CMK (cell line): ENCODE results near the gene NPHP4.
"Not testable (repeated sequence)": the region's sequence is repeated elsewhere in the genome, so short reads cannot be mapped to it uniquely, and the experiment has no call there.

Experiments used
- DNase-seq: peaks from one replicate; pipeline ENCODE4 v3.0.0-alpha.2; 2010; ENCODE audit warnings: low read depth

The NPHP4 gene

GRCh38 chr1:6023346-6023745 lies 31.1 kb upstream of the NPHP4 start:
- no peak for DNase-seq

DNA sequence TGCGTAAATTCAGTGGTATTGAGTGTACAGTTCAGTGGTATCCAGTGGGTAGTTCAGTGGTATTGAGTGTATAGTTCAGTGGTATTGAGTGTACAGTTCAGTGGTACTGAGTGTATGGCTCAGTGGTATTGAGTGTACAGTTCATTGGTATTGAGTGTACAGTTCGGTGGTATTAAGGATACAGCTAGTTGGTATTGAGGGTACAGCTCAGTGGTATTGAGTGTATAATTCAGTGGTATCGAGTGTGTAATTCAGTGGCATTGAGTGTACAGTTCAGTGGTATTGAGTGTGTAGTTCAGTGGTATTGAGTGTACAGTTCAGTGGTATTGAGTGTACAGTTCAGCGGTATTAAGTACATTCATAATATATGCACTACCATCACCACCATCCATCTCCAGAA lies 30.0 kb upstream of the NPHP4 start:
- DNase-seq, result no peak

GRCh38 chr1:6019166-6019845 lies 27.1 kb upstream of the NPHP4 start:
- DNase-seq, result no peak

GRCh38 chr1:6017654-6018053 lies 25.4 kb upstream of the NPHP4 start:
- DNase-seq, result not testable (repeated sequence)

GRCh38 chr1:6016191-6016865 lies 24.1 kb upstream of the NPHP4 start:
- DNase-seq, result no peak

DNA sequence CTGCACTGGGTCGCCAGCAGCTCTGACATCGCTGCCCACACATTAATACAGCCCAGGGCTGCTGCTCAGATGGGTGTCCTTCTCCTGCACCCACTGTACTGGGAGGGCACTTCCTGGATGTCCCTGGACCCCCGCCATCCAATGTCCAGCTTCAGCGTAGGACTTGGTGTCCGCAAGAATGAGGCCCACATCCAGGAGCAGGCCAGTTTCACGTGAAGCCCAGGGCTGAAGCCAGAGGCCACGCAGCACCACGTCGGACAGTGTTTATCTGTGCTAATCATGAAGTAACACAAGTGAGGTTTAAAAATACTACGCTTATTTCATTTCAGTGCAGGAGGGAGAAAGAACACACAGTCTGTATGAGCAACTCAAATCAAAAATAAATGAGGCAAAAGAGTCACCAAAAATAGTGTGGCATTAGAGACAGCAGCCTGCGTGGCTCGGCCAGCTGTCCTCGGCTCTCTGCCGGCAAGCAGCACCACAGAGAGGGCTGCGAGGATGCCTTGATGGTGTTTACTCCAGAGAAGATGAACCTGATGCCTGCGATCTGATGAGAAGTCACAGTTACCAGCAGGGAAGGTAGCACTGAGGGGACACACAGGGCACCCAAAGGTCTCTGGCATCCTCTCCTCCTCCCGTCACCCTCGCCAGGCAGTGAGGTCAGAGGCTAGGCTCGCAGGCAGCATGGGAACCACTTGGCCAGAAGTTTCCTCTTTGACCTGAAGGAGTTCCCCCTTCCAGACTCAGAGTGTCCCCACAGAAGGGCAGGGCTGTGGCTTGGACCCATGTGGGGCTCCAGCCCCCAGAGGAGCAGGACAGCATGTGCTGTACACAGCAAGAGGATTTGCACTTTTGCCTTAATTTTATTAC lies 22.1 kb upstream of the NPHP4 start:
- DNase-seq, result no peak

DNA sequence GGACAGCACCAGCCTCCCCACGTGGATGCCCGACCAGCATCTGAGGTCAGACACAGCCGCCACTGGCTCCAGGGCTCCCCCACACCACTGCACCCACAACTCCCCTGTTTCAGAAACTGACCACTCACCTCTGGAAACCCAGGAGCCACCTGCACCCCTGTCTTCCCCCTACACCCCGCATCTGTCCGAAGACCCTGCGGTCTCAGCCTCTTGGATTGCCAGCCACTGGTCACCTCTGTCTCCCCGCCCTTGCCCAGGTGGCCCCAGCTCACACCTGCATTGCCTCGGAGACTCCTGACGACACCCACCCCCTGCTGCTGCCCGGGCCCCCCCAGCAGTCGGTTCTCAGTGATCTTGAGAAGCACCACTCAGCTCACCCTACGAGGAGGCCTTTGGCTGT lies 21.3 kb upstream of the NPHP4 start:
- DNase-seq, result no peak

DNA sequence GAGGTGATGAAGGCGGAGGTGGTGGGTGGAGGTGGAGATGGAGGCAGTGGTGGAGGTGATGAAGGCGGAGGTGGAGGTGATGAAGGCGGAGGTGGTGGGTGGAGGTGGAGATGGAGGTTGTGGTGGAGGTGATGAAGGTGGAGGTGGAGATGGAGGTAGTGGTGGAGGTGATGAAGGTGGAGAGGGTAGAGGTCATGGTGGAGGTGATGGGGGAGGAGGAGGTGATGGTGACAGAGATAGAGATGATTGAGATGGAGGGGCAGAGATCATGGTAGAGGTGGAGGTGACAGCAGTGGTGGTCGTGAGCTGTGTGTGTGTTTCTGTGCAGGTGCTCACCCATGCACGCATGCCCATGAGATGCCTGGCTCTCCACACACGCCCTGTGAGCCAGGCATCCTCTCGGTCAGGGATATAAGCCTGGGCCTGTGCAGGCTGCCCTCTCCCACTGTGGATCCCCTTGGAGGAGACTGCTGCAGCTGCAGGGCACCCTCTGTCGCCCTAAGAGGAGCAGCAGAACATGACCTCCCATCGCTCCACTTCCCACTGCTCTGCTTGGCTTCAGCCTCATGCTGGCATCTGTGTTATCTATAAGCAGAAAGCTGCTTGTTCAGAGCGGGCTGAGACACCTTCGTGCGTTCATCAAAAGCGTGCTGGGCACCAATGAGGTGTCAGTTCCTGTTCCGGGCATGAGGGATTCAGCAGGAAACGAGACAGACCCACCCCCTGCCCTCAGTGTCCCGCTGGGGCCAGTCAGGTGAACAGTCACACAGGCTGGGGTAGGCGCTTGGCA lies 20.5 kb upstream of the NPHP4 start:
- no peak for DNase-seq

- no peak for DNase-seq
These were observed 19.7 kb upstream of the NPHP4 start for GRCh38 chr1:6011946-6012258.

DNA sequence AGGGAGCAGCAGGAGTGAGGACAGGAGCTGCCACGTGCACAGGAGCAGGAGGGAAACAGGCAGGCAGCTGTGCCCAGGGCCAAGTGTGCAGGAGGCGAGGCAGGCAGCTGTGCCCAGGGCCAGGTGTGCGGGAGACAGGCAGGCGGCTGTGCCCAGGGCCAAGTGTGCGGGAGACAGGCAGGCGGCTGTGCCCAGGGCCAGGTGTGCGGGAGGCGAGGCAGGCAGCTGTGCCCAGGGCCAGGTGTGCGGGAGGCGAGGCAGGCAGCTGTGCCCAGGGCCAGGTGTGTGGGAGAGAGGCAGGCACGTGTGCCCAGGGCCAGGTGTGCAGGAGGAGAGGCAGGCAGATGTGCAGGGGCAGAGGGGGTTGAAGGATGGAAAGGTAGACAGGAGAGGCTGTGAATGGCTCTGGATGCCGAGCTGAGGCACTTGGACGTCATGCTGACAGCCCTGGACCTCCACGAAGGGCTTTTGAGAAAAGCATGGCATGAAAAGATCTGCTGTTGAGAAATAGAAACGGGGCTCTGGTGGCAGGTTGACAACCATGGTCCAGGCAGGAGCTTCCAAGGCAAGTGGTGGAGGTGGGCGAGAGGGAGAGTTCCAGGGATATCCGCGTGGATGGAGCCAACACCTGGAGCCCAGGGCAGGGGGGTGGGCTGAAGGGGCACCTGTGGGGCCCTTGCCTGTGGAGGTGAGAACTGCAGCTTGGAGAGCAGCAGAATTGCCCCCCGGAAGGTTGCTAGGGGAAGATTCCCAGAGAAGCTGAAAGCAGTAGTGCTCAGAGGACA lies 19.1 kb upstream of the NPHP4 start:
- DNase-seq, result no peak

GRCh38 chr1:6010554-6010953 lies 18.3 kb upstream of the NPHP4 start:
- DNase-seq, result no peak

GRCh38 chr1:6009120-6010040 lies 17.2 kb upstream of the NPHP4 start:
- DNase-seq, result no peak

- no peak for DNase-seq
These were observed 16.5 kb upstream of the NPHP4 start for GRCh38 chr1:6008696-6009095.

- DNase-seq, result no peak
These were observed 15.8 kb upstream of the NPHP4 start for GRCh38 chr1:6008084-6008415.

GRCh38 chr1:6007318-6008083 lies 15.3 kb upstream of the NPHP4 start:
- no peak for DNase-seq

DNA sequence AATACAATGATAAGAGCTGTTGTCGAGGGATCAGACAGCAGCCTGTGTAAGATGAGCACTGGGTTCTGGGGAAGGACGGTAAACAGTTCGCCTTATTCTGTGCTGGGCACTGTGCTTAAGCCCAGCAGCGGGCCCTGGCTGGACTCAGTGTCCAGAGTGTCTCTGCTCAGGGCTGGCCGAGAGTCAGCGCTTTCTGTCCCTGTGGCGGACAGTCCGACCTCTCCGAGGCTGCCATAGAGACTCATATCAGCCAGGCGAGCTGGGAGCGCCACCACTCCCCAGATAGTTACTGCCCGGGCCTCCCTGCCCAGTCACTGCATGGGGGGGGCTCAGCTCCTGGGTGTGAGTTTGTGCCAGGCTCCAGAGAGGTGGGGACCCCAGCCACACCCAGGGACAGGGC lies 14.7 kb upstream of the NPHP4 start:
- DNase-seq, result no peak

GRCh38 chr1:6005276-6005917 lies 13.2 kb upstream of the NPHP4 start:
- no peak for DNase-seq

DNA sequence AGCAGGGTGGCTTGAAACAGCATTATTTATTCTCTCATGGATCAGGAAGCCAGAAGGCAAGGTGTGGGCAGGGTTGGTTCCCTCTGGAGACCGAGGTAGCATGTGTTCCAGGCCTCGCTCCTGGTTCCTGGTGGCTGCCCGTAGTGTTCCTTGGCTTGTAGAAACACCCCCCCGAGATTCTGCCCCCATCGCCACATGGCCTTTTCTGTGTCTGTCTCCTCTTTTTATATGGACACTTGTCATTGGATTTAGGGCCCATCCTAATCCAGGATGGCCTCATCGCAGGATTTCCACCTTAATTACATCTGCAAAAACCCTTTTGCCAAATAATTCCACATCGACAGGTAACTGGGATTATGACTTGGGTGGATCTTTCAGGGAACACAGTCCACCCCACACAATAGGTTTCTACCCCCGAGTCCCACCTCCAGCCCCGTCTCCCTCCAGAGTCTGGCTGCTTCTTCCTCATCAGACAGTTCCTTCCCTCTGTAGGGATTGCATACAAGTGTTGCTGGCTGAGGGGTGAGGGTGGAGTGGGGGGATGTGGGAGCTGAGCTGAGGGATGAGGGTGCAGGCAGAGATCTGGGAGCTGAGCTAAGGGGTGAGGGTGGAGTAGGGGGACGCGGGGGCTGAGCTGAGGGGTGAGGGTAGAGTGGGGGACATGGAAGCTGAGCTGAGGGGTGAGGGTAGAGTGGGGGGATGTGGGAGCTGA lies 12.3 kb upstream of the NPHP4 start:
- DNase-seq, result no peak
